GM19372 (cell line): Measurements from ENCODE around the gene DHRSX.
"Not testable (repeated sequence)": the region's sequence is repeated elsewhere in the genome, so short reads cannot be mapped to it uniquely, and the experiment has no call there.

ENCODE experiments used
- ATAC-seq: cut with Tn5 transposase; IDR thresholded peaks from one replicate; pipeline ENCODE4 v1.9.1; 2021; ENCODE audit warnings: mild to moderate bottlenecking, low read depth, moderate library complexity; ENCODE audit not compliant: unreplicated experiment

The DHRSX gene

GRCh38 chrX:2460821-2461710 lies 39.7 kb downstream of the DHRSX start:
- ATAC-seq: not testable (repeated sequence)

GRCh38 chrX:2460048-2460447 lies 40.7 kb downstream of the DHRSX start:
- not testable (repeated sequence) for ATAC-seq

- no peak for ATAC-seq
Measured at GRCh38 chrX:2458309-2458708, 42.5 kb downstream of the DHRSX start.

GRCh38 chrX:2457289-2458133 lies 43.3 kb downstream of the DHRSX start:
- ATAC-seq: no peak

DNA sequence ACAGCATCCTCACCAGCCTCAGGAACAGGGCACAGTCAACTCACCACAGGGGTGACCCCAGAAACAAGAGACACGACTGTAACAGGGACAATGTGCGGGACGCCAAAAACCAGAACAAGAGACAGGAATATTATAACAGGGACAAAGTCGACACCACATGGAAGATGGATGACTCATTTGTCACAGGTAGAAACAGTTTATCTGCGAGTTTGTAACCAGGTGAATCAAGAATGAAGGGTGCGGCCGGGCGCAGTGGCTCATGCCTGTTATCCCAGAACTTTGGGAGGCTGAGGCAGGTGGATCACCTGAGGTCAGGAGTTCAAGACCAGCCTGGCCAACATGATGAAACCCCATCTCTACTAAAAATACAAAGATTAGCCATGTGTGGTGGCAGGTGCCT lies 44.7 kb downstream of the DHRSX start:
- ATAC-seq: not testable (repeated sequence)

DNA sequence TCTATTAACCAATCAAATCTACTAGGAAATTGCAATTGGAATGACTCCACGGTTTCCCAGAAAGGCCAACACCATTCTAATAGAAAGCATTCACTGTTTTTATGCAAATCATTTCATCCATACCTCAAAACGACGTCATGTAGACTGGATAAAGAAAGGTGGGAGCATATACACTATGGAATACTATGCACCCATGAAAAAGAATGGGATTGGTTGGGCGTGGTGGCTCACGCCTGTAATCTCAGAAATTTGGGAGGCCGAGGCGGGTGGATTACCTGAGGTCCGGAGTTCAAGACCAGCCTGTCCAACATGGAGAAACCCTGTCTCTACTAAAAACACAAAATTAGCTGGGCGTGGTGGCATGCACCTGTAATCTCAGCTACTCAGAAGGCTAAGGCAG lies 46.2 kb downstream of the DHRSX start:
- ATAC-seq: not testable (repeated sequence)

- ATAC-seq: no peak
Measured at GRCh38 chrX:2452799-2453198, 48.0 kb downstream of the DHRSX start.

GRCh38 chrX:2452317-2452784 lies 48.4 kb downstream of the DHRSX start:
- ATAC-seq: no peak

DNA sequence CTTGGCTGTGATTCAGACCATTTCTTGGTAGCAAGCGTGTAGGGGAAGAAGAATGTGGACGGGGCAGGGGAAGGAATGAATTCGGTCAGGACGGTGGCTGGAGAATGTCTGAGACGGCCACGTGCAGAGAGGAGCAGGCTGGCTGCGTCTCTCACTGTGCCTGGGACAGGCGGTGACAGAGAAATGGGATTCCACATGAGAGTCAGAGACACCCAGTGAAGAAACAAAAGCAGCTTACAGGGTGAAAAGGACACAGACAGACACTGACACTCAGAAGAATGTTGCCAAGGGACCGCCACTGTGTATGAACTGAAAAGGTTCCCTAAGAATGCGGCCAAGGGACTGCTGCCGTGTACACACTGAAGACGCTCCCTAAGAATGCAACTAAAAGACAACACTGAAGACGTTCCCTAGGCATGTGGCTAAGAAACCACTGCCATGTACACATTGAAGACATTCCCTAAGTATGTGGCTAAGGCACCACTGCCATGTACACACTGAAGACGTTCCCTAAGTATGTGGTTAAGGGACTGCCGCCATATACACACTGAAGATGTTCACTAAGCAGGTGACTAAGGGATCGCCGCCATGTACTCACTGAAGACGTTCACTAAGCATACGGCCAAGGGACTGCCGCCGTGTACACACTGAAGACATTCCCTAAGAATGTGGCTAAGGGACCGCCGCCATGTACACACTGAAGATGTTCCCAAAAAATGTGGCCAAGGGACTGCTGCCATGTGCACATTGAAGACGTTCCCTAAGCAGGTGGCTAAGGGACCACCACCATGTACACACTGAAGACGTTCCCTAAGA lies 49.1 kb downstream of the DHRSX start:
- ATAC-seq: no peak

DNA sequence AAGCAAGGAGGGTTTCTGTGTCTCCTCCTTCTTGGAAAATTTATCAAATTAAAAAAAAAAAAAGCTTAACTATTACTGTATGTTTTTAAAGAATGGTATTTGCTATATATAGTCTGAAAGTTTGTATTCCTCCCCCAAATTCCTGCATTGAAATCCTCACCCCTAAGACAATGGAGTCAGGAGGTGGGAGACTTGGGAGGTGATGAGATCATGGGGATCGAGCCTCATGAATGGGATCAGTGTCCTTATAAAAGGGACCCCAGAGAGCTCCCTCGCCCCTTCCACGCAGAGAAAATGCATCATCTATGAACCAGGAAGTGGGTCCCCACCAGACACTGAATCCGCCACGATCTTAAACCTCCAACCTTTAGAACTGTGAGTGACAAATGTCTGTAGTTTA lies 50.1 kb downstream of the DHRSX start:
- no peak for ATAC-seq

- ATAC-seq: no peak
Measured at GRCh38 chrX:2449135-2449886, 51.5 kb downstream of the DHRSX start.

GRCh38 chrX:2447484-2447883 lies 53.3 kb downstream of the DHRSX start:
- ATAC-seq: no peak

DNA sequence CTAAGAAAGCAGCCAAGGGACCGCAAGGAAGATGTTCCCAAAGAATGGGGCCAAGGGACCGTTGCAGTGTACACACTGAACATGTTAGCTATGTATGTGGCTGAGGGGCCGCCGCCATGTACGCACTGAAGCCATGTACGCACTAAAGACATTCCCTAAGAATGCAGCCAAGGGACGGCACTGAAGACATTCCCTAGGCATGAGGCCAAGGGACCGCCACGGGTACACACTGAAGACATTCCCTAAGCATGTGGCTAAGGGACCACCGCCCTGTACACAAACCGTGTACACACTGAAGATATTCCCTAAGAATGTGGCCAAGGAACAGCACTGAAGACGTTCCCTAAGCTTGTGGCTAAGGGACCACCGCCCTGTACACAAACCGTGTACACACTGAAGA lies 54.0 kb downstream of the DHRSX start:
- no peak for ATAC-seq

- no peak for ATAC-seq
Measured at GRCh38 chrX:2445662-2446623, 54.8 kb downstream of the DHRSX start.

DNA sequence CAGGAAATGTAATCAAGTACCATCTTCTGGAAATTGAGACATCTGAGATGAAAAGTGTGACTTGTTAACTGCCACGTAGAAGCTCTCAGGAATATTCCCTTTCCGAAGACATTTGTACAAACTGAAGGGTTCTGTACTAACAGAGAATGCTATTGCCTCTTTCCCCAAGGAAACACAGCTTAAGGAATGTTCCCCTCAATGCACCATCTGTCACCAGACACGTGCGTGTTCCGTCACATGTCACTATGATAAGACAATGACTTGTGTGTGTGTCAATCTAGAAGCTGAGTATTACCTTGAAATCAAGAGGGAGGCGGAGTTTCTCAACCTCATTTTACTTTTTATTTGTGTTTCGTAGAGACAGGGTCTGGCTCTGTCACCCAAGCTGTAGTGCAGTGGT lies 58.1 kb downstream of the DHRSX start:
- no peak for ATAC-seq

DNA sequence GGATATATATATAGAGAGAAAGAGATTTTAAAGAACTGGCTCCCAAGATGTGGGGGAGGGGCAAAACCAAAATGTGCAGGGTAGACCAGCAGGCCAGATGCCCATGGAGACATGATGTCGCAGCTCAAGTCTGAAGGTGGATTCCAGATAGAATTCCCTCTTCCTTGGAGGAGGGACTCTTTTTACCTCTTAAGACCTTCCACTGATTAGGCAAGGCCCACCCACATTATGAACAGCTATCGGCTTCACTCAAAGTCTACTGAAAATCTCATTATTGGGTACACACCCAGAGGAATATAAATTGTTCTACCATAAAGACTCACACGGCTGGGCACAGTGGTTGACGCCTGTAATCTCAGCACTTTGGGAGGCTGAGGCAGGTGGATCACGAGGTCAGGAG lies 59.3 kb downstream of the DHRSX start:
- ATAC-seq: no peak

GRCh38 chrX:2439613-2440012 lies 61.2 kb downstream of the DHRSX start:
- ATAC-seq: no peak

DNA sequence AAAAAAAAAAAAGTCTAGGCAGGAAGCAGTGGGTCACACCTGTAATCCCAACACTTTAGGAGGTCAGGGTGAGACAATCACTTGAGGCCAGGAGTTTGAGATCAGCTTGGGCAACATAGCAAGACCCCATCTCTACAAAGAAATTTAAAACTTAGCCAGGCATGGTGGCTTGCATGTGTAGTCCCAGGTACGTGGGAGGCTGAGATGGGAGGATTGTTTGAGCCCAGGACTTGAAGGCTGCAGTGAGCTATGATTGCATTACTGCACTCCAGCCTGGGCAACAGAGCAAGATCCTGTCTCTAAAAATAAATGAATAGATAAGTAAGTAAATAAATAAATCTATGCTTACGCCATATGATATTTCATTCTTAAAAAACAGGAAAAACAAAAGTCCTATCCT lies 65.3 kb downstream of the DHRSX start:
- no peak for ATAC-seq
